Cardiac muscle cell (in vitro differentiated cells and primary cell): ENCODE data around the gene TRIO. TPM values are rescaled to one million over a fixed set of nuclear protein-coding genes. Genes with fewer than 3 reads are reported as not detected.

ENCODE experiments used
- DNase-seq, 2 donors: peaks; one replicate each; pipeline versions ENCODE4 v3.0.0 to v3.0.0-alpha.2; 2010 to 2017; ENCODE audit warnings: low read depth in 1 of 2, low spot score in 1 of 2
- H3K27ac ChIP-seq: fragments of 200-600 bp; sonication (generic); 2 replicates; pipeline ENCODE4 v1.5.1; 2016
- H3K27me3 ChIP-seq: fragments of 200-600 bp; sonication (generic); 2 replicates; pipeline ENCODE4 v1.6.0; 2016; ENCODE audit warnings: control low read depth
- H3K36me3 ChIP-seq: fragments of 200-600 bp; sonication (generic); 2 replicates; pipeline ENCODE4 v1.5.1; 2016; ENCODE audit warnings: control low read depth
- H3K4me1 ChIP-seq: fragments of 200-600 bp; sonication (generic); 2 replicates; pipeline ENCODE4 v1.8.1; 2017; ENCODE audit warnings: low read depth, mild to moderate bottlenecking, mixed run types
- H3K4me3 ChIP-seq: fragments of 200-600 bp; sonication (generic); 2 replicates; pipeline ENCODE4 v1.5.1; 2016; ENCODE audit warnings: mild to moderate bottlenecking
- H3K9me3 ChIP-seq: fragments of 200-600 bp; sonication (generic); 2 replicates; pipeline ENCODE4 v1.5.1; 2017; ENCODE audit warnings: low read depth, mild to moderate bottlenecking, control low read depth
- CTCF ChIP-seq: IDR thresholded peaks from 2 replicates; pipeline ENCODE4 v1.5.1; 2012; ENCODE audit warnings: low read depth, mild to moderate bottlenecking, low read length
- polyA plus RNA-seq: library from polyadenylated mRNA; unstranded; fragments of >200 nt; fragmentation: Nextera tagmentation; extraction: Ambion mirVana; gene quantifications from 2 replicates; pipeline ENCODE4 v1.2.1, GENCODE V29; 2016
- total RNA-seq: library from RNA; depleted of rRNA; stranded (reverse); fragments of >200 nt; gene quantifications from 2 replicates; pipeline ENCODE4 v1.2.3, GENCODE V29; 2016

Gene TRIO
- total and polyA plus RNA-seq, 2 experiments from 2014 or later = 15.5 to 104 TPM

- H3K4me3 ChIP-seq = no peak overlapping the region
- no peaks in the 10 kb centered on the region for H3K9me3 ChIP-seq
- no peak for DNase-seq
- no peaks in the 10 kb centered on the region for H3K27me3 ChIP-seq
- TF ChIP-seq CTCF = no peak
- peaks cover 56% of the 10 kb centered on the region for H3K36me3 ChIP-seq
- H3K27ac ChIP-seq = no peak overlapping the region
- H3K4me1 ChIP-seq = no peaks in the 10 kb centered on the region
Measured at GRCh38 chr5:14376789-14377188, 233.6 kb downstream of the TRIO start.

GRCh38 chr5:14379739-14380497 is 236.8 kb downstream of the TRIO start:
- DNase-seq = no peak
- Histone ChIP-seq H3K4me1 (no peaks in the 10 kb centered on the region), H3K27me3 (no peaks in the 10 kb centered on the region), H3K9me3 (no peaks in the 10 kb centered on the region), H3K4me3 (no peak overlapping the region), H3K27ac (no peak overlapping the region), H3K36me3 (peaks cover 55% of the 10 kb centered on the region)
- no peak for TF ChIP-seq CTCF

GRCh38 chr5:14380712-14381111 is 237.6 kb downstream of the TRIO start:
- Histone ChIP-seq H3K4me3 (no peak overlapping the region), H3K36me3 (peaks cover 52% of the 10 kb centered on the region), H3K27me3 (no peaks in the 10 kb centered on the region), H3K27ac (no peak overlapping the region), H3K9me3 (no peaks in the 10 kb centered on the region), H3K4me1 (no peaks in the 10 kb centered on the region)
- no peak for DNase-seq
- no peak for TF ChIP-seq CTCF

- Histone ChIP-seq H3K27me3 (no peaks in the 10 kb centered on the region), H3K4me3 (no peak overlapping the region), H3K9me3 (no peaks in the 10 kb centered on the region), H3K27ac (no peak overlapping the region), H3K4me1 (no peaks in the 10 kb centered on the region), H3K36me3 (peaks cover 42% of the 10 kb centered on the region)
- TF ChIP-seq CTCF = no peak
- no peak for DNase-seq
Measured at GRCh38 chr5:14382640-14383039, 239.5 kb downstream of the TRIO start.

- no peak overlapping the region for H3K4me3 ChIP-seq
- no peaks in the 10 kb centered on the region for H3K4me1 ChIP-seq
- H3K9me3 ChIP-seq = no peaks in the 10 kb centered on the region
- peaks cover 44% of the 10 kb centered on the region for H3K36me3 ChIP-seq
- H3K27ac ChIP-seq = no peak overlapping the region
- TF ChIP-seq CTCF = no peak
- no peak for DNase-seq
- H3K27me3 ChIP-seq = no peaks in the 10 kb centered on the region
Measured at GRCh38 chr5:14383923-14384322, 240.8 kb downstream of the TRIO start.

- Histone ChIP-seq H3K27ac (no peak overlapping the region), H3K9me3 (no peaks in the 10 kb centered on the region), H3K27me3 (no peaks in the 10 kb centered on the region), H3K4me1 (no peaks in the 10 kb centered on the region), H3K36me3 (peaks cover 45% of the 10 kb centered on the region), H3K4me3 (no peak overlapping the region)
- TF ChIP-seq CTCF = no peak
- DNase-seq = no peak
Measured at GRCh38 chr5:14385019-14385418, 241.9 kb downstream of the TRIO start.
